ENCODE results near the gene USP50.
"Not testable (repeated sequence)": the region's sequence is repeated elsewhere in the genome, so short reads cannot be mapped to it uniquely, and the experiment has no call there.

USP50 gene

GRCh38 chr15:50546566-50546965, at the start of gene USP50:
TSS of gene USP50 (minus strand) at chr15:50546666. CDS start at chr15:50546525, 141 bp downstream.
- in situ Hi-C loops (cut with HindIII; ENCODE audit: low sequenced_read_pairs): no loop called here
- DNase-seq (ENCODE audit: low read depth): no peak
- TF ChIP-seq CTCF (IDR thresholded peaks at IDR 0.05; ENCODE audit: low read depth, low read length, missing control alignments): no peak
- H3K4me3 ChIP-seq (ENCODE audit: low read depth, low read length): no peak within 1 kb of the TSS

- no peak overlapping the region for H3K4me3 ChIP-seq (ENCODE audit: low read depth, low read length)
- in situ Hi-C loops (cut with HindIII; ENCODE audit: low sequenced_read_pairs): no loop called here
- DNase-seq (ENCODE audit: low read depth): no peak
- TF ChIP-seq CTCF (IDR thresholded peaks at IDR 0.05; ENCODE audit: low read depth, low read length, missing control alignments): no peak
Measured at GRCh38 chr15:50594311-50594710, 47.8 kb upstream of the USP50 start.

- no peak overlapping the region for H3K4me3 ChIP-seq (ENCODE audit: low read depth, low read length)
- in situ Hi-C loops (cut with HindIII; ENCODE audit: low sequenced_read_pairs): no loop called here
- no peak for DNase-seq (ENCODE audit: low read depth)
- no peak for TF ChIP-seq CTCF (IDR thresholded peaks at IDR 0.05; ENCODE audit: low read depth, low read length, missing control alignments)
Measured at GRCh38 chr15:50593761-50594160, 47.3 kb upstream of the USP50 start.

GRCh38 chr15:50590288-50590687, 43.8 kb upstream of the USP50 start:
- no peak for TF ChIP-seq CTCF (IDR thresholded peaks at IDR 0.05; ENCODE audit: low read depth, low read length, missing control alignments)
- no peak for DNase-seq (ENCODE audit: low read depth)
- H3K4me3 ChIP-seq (ENCODE audit: low read depth, low read length): no peak overlapping the region
- in situ Hi-C loops (cut with HindIII; ENCODE audit: low sequenced_read_pairs): no loop called here

- H3K4me3 ChIP-seq (ENCODE audit: low read depth, low read length): no peak overlapping the region
- TF ChIP-seq CTCF (IDR thresholded peaks at IDR 0.05; ENCODE audit: low read depth, low read length, missing control alignments): no peak
- in situ Hi-C loops (cut with HindIII; ENCODE audit: low sequenced_read_pairs): no loop called here
- DNase-seq (ENCODE audit: low read depth): no peak
Measured at GRCh38 chr15:50577492-50577891, 31.0 kb upstream of the USP50 start.

- no peak overlapping the region for H3K4me3 ChIP-seq (ENCODE audit: low read depth, low read length)
- in situ Hi-C loops (cut with HindIII; ENCODE audit: low sequenced_read_pairs): no loop called here
- DNase-seq (ENCODE audit: low read depth): no peak
- TF ChIP-seq CTCF (IDR thresholded peaks at IDR 0.05; ENCODE audit: low read depth, low read length, missing control alignments): no peak
Measured at GRCh38 chr15:50576166-50576565, 29.7 kb upstream of the USP50 start.

- in situ Hi-C loops (cut with HindIII; ENCODE audit: low sequenced_read_pairs); DNase-seq (ENCODE audit: low read depth); H3K4me3 ChIP-seq (ENCODE audit: low read depth, low read length): not testable (repeated sequence)
Measured at GRCh38 chr15:50573842-50574241, 27.4 kb upstream of the USP50 start.

Measured in astrocyte of the cerebellum (primary cell).